Measurements from ENCODE around the gene FBXL16. TPM values are rescaled to one million over a fixed set of nuclear protein-coding genes. Genes with fewer than 3 reads are reported as not detected.
A peak's percentile ranks its signal among the peaks of the same experiment; 100 is the strongest.

FBXL16 gene
- total RNA-seq, 1 donor from 2014 or later, result not detected

GRCh38 chr16:667113-667779, 38.4 kb downstream of the FBXL16 start:
- no peak for DNase-seq (ENCODE audit: low spot score)

GRCh38 chr16:666572-666971, 39.0 kb downstream of the FBXL16 start:
- no peak for DNase-seq (ENCODE audit: low spot score)

GRCh38 chr16:662597-662996, 43.0 kb downstream of the FBXL16 start:
- DNase-seq (ENCODE audit: low spot score), result no peak

GRCh38 chr16:662095-662494, 43.5 kb downstream of the FBXL16 start:
- DNase-seq (ENCODE audit: low spot score), result no peak

GRCh38 chr16:661184-661821, 44.3 kb downstream of the FBXL16 start:
- no peak for DNase-seq (ENCODE audit: low spot score)

- DNase-seq (ENCODE audit: low spot score), result peak; percentile 95
Measured at GRCh38 chr16:660459-661183, 45.0 kb downstream of the FBXL16 start.

GRCh38 chr16:660132-660458, 45.5 kb downstream of the FBXL16 start:
- no peak for DNase-seq (ENCODE audit: low spot score)

- no peak for DNase-seq (ENCODE audit: low spot score)
Measured at GRCh38 chr16:659618-660017, 46.0 kb downstream of the FBXL16 start.

GRCh38 chr16:658679-659571, 46.7 kb downstream of the FBXL16 start:
- DNase-seq (ENCODE audit: low spot score), result no peak

- no peak for DNase-seq (ENCODE audit: low spot score)
Measured at GRCh38 chr16:657487-657886, 48.1 kb downstream of the FBXL16 start.

- DNase-seq (ENCODE audit: low spot score), result no peak
Measured at GRCh38 chr16:654034-654433, 51.6 kb downstream of the FBXL16 start.

GRCh38 chr16:652454-653305, 52.9 kb downstream of the FBXL16 start:
- DNase-seq (ENCODE audit: low spot score), result no peak

GRCh38 chr16:651844-652243, 53.8 kb downstream of the FBXL16 start:
- DNase-seq (ENCODE audit: low spot score), result no peak

GRCh38 chr16:649631-650030, 56.0 kb downstream of the FBXL16 start:
- DNase-seq (ENCODE audit: low spot score), result no peak

- peak; percentile 99 for DNase-seq (ENCODE audit: low spot score)
Measured at GRCh38 chr16:648781-649589, 56.6 kb downstream of the FBXL16 start, which contains the start of gene WDR90. Gene WDR90 (plus strand): TSS chr16:649365. CDS start chr16:649417, 52 bp downstream.

- no peak for DNase-seq (ENCODE audit: low spot score)
Measured at GRCh38 chr16:648071-648780, 57.4 kb downstream of the FBXL16 start.

- no peak for DNase-seq (ENCODE audit: low spot score)
Measured at GRCh38 chr16:647173-647902, 58.3 kb downstream of the FBXL16 start.

- DNase-seq (ENCODE audit: low spot score), result no peak
Measured at GRCh38 chr16:646679-647172, 58.9 kb downstream of the FBXL16 start.
